ENCODE results near the gene CHST12. TPM values are rescaled to one million over a fixed set of nuclear protein-coding genes. Genes with fewer than 3 reads are reported as not detected.

The CHST12 gene
- polyA plus RNA-seq, 2 of the 4 experiments (the other 2 are of a cell fraction) = 5.6 to 12.0 TPM

- Histone ChIP-seq H3K4me2 (no peak overlapping the region), H3K4me3 (no peak overlapping the region), H3K9me3 (no peaks in the 10 kb centered on the region), H3K4me1 (no peaks in the 10 kb centered on the region; the same call in 2 of the 3 replicates), H3K27ac (no peak overlapping the region)
- no peak for ATAC-seq
- WGBS (ENCODE audit: missing lambda C conversion rate) = 94% methylated on average over 19 of the region's 21 CpGs
- TF ChIP-seq CHD4 (IDR thresholded peaks at IDR 0.05; ENCODE audit: borderline replicate concordance) (no peak), ZNF302 (CRISPR knock-in tag; IDR thresholded peaks at IDR 0.05) (no peak)
- FAIRE-seq = no peak
- ChIA-PET CTCF (interaction anchor here (1.2 to 2.5 kb wide), 4 partner anchors 21 to 240 kb away, joined by 3 to 7 read pairs (median 3); no protein-coding TSS in a partner anchor), POLR2A (no interaction called here)
- DNase-seq (ENCODE audit: low read depth in 1 of 2, low spot score in 1 of 2) = no peak
Observed at GRCh38 chr7:2445898-2446555, 42.6 kb downstream of the CHST12 start.

GRCh38 chr7:2446676-2447075 lies 43.3 kb downstream of the CHST12 start:
- POLR2A ChIA-PET = no interaction called here
- Histone ChIP-seq H3K27ac (no peak overlapping the region), H3K4me2 (no peak overlapping the region), H3K9me3 (no peaks in the 10 kb centered on the region), H3K4me1 (peaks cover 5% of the 10 kb centered on the region), H3K4me3 (no peak overlapping the region)
- FAIRE-seq (no peak), DNase-seq (ENCODE audit: low read depth in 1 of 2, low spot score in 1 of 2) (no peak), ATAC-seq (no peak)
- WGBS (ENCODE audit: missing lambda C conversion rate) = 84% methylated on average over 9 of the region's 10 CpGs
- CTCF ChIA-PET = interaction anchor here (0.5 to 2.5 kb wide), 3 partner anchors 22 to 239 kb away, joined by 3 to 7 read pairs (median 3); no protein-coding TSS in a partner anchor
- TF ChIP-seq HOXA7 (CRISPR knock-in tag; IDR thresholded peaks at IDR 0.05) (no peak), KDM1A (IDR thresholded peaks at IDR 0.05; ENCODE audit: low read depth) (no peak)

- no peak overlapping the region for H3K27ac ChIP-seq
- no peak for DNase-seq (ENCODE audit: low read depth in 1 of 2, low spot score in 1 of 2)
- no peak overlapping the region for H3K4me2 ChIP-seq
- peaks cover 11% of the 10 kb centered on the region for H3K4me1 ChIP-seq
- FAIRE-seq = no peak
- ChIA-PET POLR2A (interaction anchor here (1.0 kb wide), 1 partner anchor 19 kb away, joined by 5 read pairs; no protein-coding TSS in a partner anchor), CTCF (interaction anchor here (0.6 to 14.3 kb wide), 46 partner anchors 10 to 267 kb away, joined by 3 to 275 read pairs (median 5); partner anchors contain the start of genes CHST12 and IQCE)
- no peaks in the 10 kb centered on the region for H3K9me3 ChIP-seq
- no peak overlapping the region for H3K4me3 ChIP-seq
- no peak for TF ChIP-seq JUNB (IDR thresholded peaks at IDR 0.05)
- 60% methylated on average over 27 of the region's 32 CpGs for WGBS (ENCODE audit: missing lambda C conversion rate)
- no peak for ATAC-seq
Observed at GRCh38 chr7:2450198-2451107, 47.0 kb downstream of the CHST12 start.

GRCh38 chr7:2451171-2452073 lies 48.0 kb downstream of the CHST12 start:
- POLR2A ChIA-PET = interaction anchor here (0.6 to 1.0 kb wide), 2 partner anchors 18 to 180 kb away, joined by 5 to 15 read pairs; no protein-coding TSS in a partner anchor
- ATAC-seq (peak; percentile 94 to 98), DNase-seq (ENCODE audit: low read depth in 1 of 2, low spot score in 1 of 2) (peak; percentile 83 to 94), FAIRE-seq (no peak)
- Histone ChIP-seq H3K27ac (peak overlapping the region; percentile 84 to 88), H3K4me2 (peak overlapping the region; percentile 100), H3K4me3 (peak overlapping the region; percentile 39), H3K4me1 (peaks cover 11% of the 10 kb centered on the region), H3K9me3 (no peaks in the 10 kb centered on the region)
- TF ChIP-seq KDM5A (IDR thresholded peaks at IDR 0.05) (no peak), HDAC2 (IDR thresholded peaks at IDR 0.05) (no peak), HEYL (CRISPR knock-in tag; IDR thresholded peaks at IDR 0.05) (no peak), BCL3 (IDR thresholded peaks at IDR 0.05) (no peak), RAD21 (conservative IDR thresholded peaks at IDR 0.05 in 1 of 2, IDR thresholded peaks at IDR 0.05 in 1 of 2) (peak; percentile 96 to 97), E2F6 (IDR thresholded peaks at IDR 0.05; ENCODE audit: borderline replicate concordance, low read depth) (0 out of 2 replicates have a peak, but pooled peaks have one; percentile 45), MAX (IDR thresholded peaks at IDR 0.05) (peak; percentile 86), JUN (IDR thresholded peaks at IDR 0.05) (no peak), KDM1A (IDR thresholded peaks at IDR 0.05; ENCODE audit: low read depth) (no peak), ZC3H11A (IDR thresholded peaks at IDR 0.05) (no peak), CTCF (IDR thresholded peaks at IDR 0.05) (peak; percentile 85), RNF2 (IDR thresholded peaks at IDR 0.05; ENCODE audit: borderline replicate concordance, low read depth) (no peak), SMC3 (IDR thresholded peaks at IDR 0.05) (peak; percentile 93), HOXB13 (CRISPR knock-in tag; IDR thresholded peaks at IDR 0.05; ENCODE audit: low read depth) (no peak), POLR2A (IDR thresholded peaks at IDR 0.05; ENCODE audit: low read length) (no peak), ZFP36 (IDR thresholded peaks at IDR 0.05; ENCODE audit: borderline replicate concordance, partially characterized antibody) (no peak), GATA3 (IDR thresholded peaks at IDR 0.05; ENCODE audit: borderline replicate concordance) (no peak)
- 18% methylated on average over 16 of the region's 34 CpGs for WGBS (ENCODE audit: missing lambda C conversion rate)
- CTCF ChIA-PET = interaction anchor here (0.6 to 14.3 kb wide), 58 partner anchors 11 to 877 kb away, joined by 3 to 275 read pairs (median 5); partner anchors contain the start of genes CHST12 and IQCE

Measured in A549 (cell line).